PC-9 (cell line): ENCODE measurements around the gene PHAF1. TPM values are rescaled to one million over a fixed set of nuclear protein-coding genes. Genes with fewer than 3 reads are reported as not detected.

Source experiments
- BruUV-seq: library from RNA; stranded (reverse); fragments of 400-500 nt; replicated peaks from 2 replicates; lab custom pipeline; 2021; lab: Mats Ljungman, UMichigan
- CTCF ChIA-PET: fragments of 300-600 bp; sonication (Branson Sonifier 250); formaldehyde crosslinking; loops from one replicate; lab custom pipeline; 2022; ENCODE audit warnings: antibody characterized with exemption; lab: Charles Lee
- POLR2A ChIA-PET: fragments of 300-600 bp; sonication (Branson Sonifier 250); formaldehyde crosslinking; loops from one replicate; lab custom pipeline; 2022; ENCODE audit warnings: antibody characterized with exemption; ENCODE audit not compliant: unreplicated experiment; lab: Charles Lee
- DNase-seq, 2 experiments: peaks; one replicate each; pipeline versions ENCODE4 v3.0.0 to v3.0.0-alpha.2; 2015 to 2022; ENCODE audit warnings: mixed read lengths in 1 of 2
- H2AFZ ChIP-seq: fragments of 200-600 bp; sonication (generic); 2 replicates; pipeline ENCODE4 v1.8.1; 2017; ENCODE audit warnings: antibody characterized with exemption
- H3F3A ChIP-seq: fragments of 200-600 bp; sonication (generic); 2 replicates; pipeline ENCODE4 v1.8.1; 2017; ENCODE audit warnings: antibody characterized with exemption, mild to moderate bottlenecking, low read depth; ENCODE audit not compliant: insufficient read depth
- H3K27ac ChIP-seq: fragments of 200-600 bp; sonication (generic); 2 replicates; pipeline ENCODE4 v1.6.1; 2016; ENCODE audit warnings: mixed run types
- H3K27me3 ChIP-seq: fragments of 200-600 bp; sonication (generic); 2 replicates; pipeline ENCODE4 v1.6.1; 2016; ENCODE audit warnings: low read depth, mixed run types; ENCODE audit not compliant: insufficient read depth
- H3K36me3 ChIP-seq: fragments of 200-600 bp; sonication (generic); 2 replicates; pipeline ENCODE4 v1.6.1; 2016; ENCODE audit warnings: low read depth, mixed run types
- H3K4me1 ChIP-seq: fragments of 200-600 bp; sonication (generic); replicated peaks from 2 replicates; pipeline ENCODE4 v1.6.1; 2016; ENCODE audit warnings: mixed run types; ENCODE audit not compliant: insufficient read depth
- H3K4me2 ChIP-seq: fragments of 200-600 bp; sonication (generic); 2 replicates; pipeline ENCODE4 v1.6.1; 2017; ENCODE audit warnings: mixed run types
- H3K4me3 ChIP-seq: fragments of 200-600 bp; sonication (generic); 2 replicates; pipeline ENCODE4 v1.6.1; 2016; ENCODE audit warnings: mixed run types
- H3K79me2 ChIP-seq: fragments of 200-600 bp; sonication (generic); 2 replicates; pipeline ENCODE4 v1.6.1; 2017; ENCODE audit warnings: low read depth, mixed run types
- H3K9me2 ChIP-seq: fragments of 200-600 bp; sonication (generic); 2 replicates; pipeline ENCODE4 v1.8.1; 2017; ENCODE audit warnings: mild to moderate bottlenecking; ENCODE audit not compliant: insufficient read depth
- H3K9me3 ChIP-seq: fragments of 200-600 bp; sonication (generic); 2 replicates; pipeline ENCODE4 v1.8.1; 2016; ENCODE audit warnings: low read depth; ENCODE audit not compliant: insufficient read depth
- H4K20me1 ChIP-seq: fragments of 200-600 bp; sonication (generic); 2 replicates; pipeline ENCODE4 v1.8.1; 2017; ENCODE audit not compliant: insufficient read depth
- CTCF ChIP-seq: fragments of 200-600 bp; sonication (generic); conservative IDR thresholded peaks from 2 replicates; pipeline ENCODE4 v1.6.1; 2017; ENCODE audit warnings: mixed run types, antibody characterized with exemption, mild to moderate bottlenecking, moderate library complexity
- EZH2 ChIP-seq: fragments of 200-600 bp; sonication (generic); IDR thresholded peaks from 2 replicates; pipeline ENCODE4 v1.8.0; 2017; ENCODE audit warnings: antibody characterized with exemption, low read depth
- intact Hi-C: fragments of 100-400 bp; cut with micrococcal nuclease; formaldehyde crosslinking; loops from one replicate; pipeline ENCODE4 v1.10.0; 2022; ENCODE audit not compliant: unreplicated experiment
- total RNA-seq: library from RNA; stranded (reverse); gene quantifications from 2 replicates; pipeline ENCODE4 v1.2.3, GENCODE V29; 2021

Gene PHAF1
- total RNA-seq, 1 experiment from 2014 or later, result 19.5 TPM

DNA sequence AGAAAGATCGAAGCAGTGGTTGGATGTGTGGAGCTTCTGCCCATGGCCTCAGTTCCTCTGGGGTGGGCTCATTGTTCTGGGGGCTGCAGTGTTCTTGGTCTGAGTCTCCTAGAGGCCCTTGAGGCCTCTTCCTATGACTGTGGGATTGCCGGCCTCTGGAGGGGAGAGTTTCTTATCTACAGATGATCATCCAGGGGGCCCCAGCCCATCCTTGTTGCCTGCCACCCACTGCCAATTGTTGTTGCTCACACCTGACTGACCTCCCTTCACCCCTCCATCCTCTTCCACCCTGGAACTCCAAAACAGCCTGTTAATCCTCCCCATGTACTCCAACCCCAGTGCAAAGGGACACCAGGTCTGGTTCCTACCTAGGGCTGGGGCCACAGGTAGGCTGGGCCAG lies 35.2 kb downstream of the PHAF1 start:
- intact Hi-C loops, result no loop called here
- no TSS peak for BruUV-seq

DNA sequence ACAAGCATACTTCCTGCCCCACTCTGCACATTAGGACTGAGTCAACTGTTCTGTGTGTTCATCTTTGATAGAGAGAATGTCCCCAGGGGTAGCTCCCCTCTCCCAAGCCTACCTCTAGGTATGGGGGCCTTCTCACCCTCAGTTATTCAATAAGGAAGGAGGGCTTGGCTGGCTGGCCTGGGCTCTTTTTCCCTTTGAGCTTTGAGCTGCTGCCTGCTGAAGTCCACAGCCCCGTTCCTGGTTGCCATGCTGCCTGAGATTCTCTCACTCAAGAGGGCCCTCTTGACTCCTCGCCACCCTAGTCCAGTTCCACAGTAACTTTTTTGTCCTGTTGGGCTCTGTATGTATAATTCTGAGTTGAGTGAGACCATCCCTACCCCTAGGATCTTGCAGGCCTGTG lies 36.0 kb downstream of the PHAF1 start:
- TF ChIP-seq CTCF (no peak), EZH2 (no peak)
- Histone ChIP-seq H3K36me3 (no peaks in the 10 kb centered on the region; the same call in 1 of the 2 replicates), H3F3A (peaks cover 17% of the 10 kb centered on the region), H4K20me1 (no peaks in the 10 kb centered on the region), H3K4me2 (no peak overlapping the region), H3K9me3 (no peaks in the 10 kb centered on the region), H3K27ac (no peak overlapping the region), H2AFZ (no peak overlapping the region), H3K79me2 (no peaks in the 10 kb centered on the region), H3K27me3 (no peaks in the 10 kb centered on the region), H3K4me3 (no peak overlapping the region), H3K9me2 (no peaks in the 10 kb centered on the region), H3K4me1 (no peaks in the 10 kb centered on the region)
- BruUV-seq, result no TSS peak
- no peak for DNase-seq
- CTCF ChIA-PET, result interaction anchor here (0.6 kb wide), 1 partner anchor 8 kb away, joined by 6 read pairs; no protein-coding TSS in a partner anchor
- intact Hi-C loops, result no loop called here
- POLR2A ChIA-PET, result no interaction called here

More for the DNA sequence above, 35.2 kb downstream of the PHAF1 start:
- no peaks in the 10 kb centered on the region; the same call in 1 of the 2 replicates for H3K36me3 ChIP-seq
- no peak for DNase-seq
- no peaks in the 10 kb centered on the region for H3K4me1 ChIP-seq
- no peak overlapping the region for H3K4me2 ChIP-seq
- H3K9me2 ChIP-seq, result no peaks in the 10 kb centered on the region
- ChIA-PET CTCF (no interaction called here), POLR2A (no interaction called here)
- no peaks in the 10 kb centered on the region for H3K9me3 ChIP-seq
- H3F3A ChIP-seq, result peaks cover 17% of the 10 kb centered on the region
- H4K20me1 ChIP-seq, result no peaks in the 10 kb centered on the region
- H2AFZ ChIP-seq, result no peak overlapping the region
- no peaks in the 10 kb centered on the region for H3K79me2 ChIP-seq
- H3K27me3 ChIP-seq, result no peaks in the 10 kb centered on the region
- no peak overlapping the region for H3K27ac ChIP-seq
- TF ChIP-seq CTCF (no peak), EZH2 (no peak)
- H3K4me3 ChIP-seq, result no peak overlapping the region

- POLR2A ChIA-PET, result no interaction called here
- intact Hi-C loops, result no loop called here
- H3K27me3 ChIP-seq, result no peaks in the 10 kb centered on the region
- no peaks in the 10 kb centered on the region for H3K79me2 ChIP-seq
- no peak overlapping the region for H3K27ac ChIP-seq
- no TSS peak for BruUV-seq
- H3K4me3 ChIP-seq, result no peak overlapping the region
- no peaks in the 10 kb centered on the region for H3K9me2 ChIP-seq
- DNase-seq, result no peak
- H4K20me1 ChIP-seq, result no peaks in the 10 kb centered on the region
- no peaks in the 10 kb centered on the region for H3K4me1 ChIP-seq
- H3K4me2 ChIP-seq, result no peak overlapping the region
- TF ChIP-seq CTCF, result no peak
- TF ChIP-seq EZH2, result no peak
- no peaks in the 10 kb centered on the region for H3K9me3 ChIP-seq
- peaks cover 17% of the 10 kb centered on the region for H3F3A ChIP-seq
- H2AFZ ChIP-seq, result no peak overlapping the region
- no peaks in the 10 kb centered on the region; the same call in 1 of the 2 replicates for H3K36me3 ChIP-seq
- CTCF ChIA-PET, result no interaction called here
Measured at GRCh38 chr16:67146523-67147357, 37.0 kb downstream of the PHAF1 start.
